Gastrocnemius medialis (tissue), 4 donors: ENCODE results near the gene ASIC4. TPM values are rescaled to one million over a fixed set of nuclear protein-coding genes. Genes with fewer than 3 reads are reported as not detected.

Experiments
- ATAC-seq, 2 donors: fragments of 150-250 bp; one replicate each; pipeline ENCODE4 v1.9.1; 2016
- DNase-seq, 2 donors: peaks; one replicate each; pipeline ENCODE4 v3.0.0-alpha.2; 2019
- H3K27ac ChIP-seq, 4 donors: fragments of 200-600 bp; sonication (generic); 1 replicate in 1 of 4; 2 replicates in 3 of 4; pipeline ENCODE4 v1.5.1; 2016 to 2018; ENCODE audit warnings: mild to moderate bottlenecking in 2 of 4, moderate library complexity in 1 of 4
- H3K27me3 ChIP-seq, 3 donors: fragments of 200-600 bp; sonication (generic) in 2 of 3; 1 replicate in 1 of 3; 2 replicates in 2 of 3; pipeline versions ENCODE4 v1.5.1 to v1.6.0; 2016 to 2019; ENCODE audit warnings: mild to moderate bottlenecking in 1 of 3, moderate library complexity in 1 of 3
- H3K36me3 ChIP-seq, 2 donors: fragments of 200-600 bp; sonication (generic) in 1 of 2; one replicate each; pipeline ENCODE4 v1.5.1; 2017 to 2018
- H3K4me1 ChIP-seq, 2 donors: fragments of 200-600 bp; sonication (generic) in 1 of 2; one replicate each; pipeline ENCODE4 v1.5.1; 2016 to 2017; ENCODE audit warnings: mild to moderate bottlenecking in 2 of 2
- H3K4me3 ChIP-seq, 4 donors: fragments of 200-600 bp; sonication (generic) in 3 of 4; 1 replicate in 1 of 4; 2 replicates in 3 of 4; pipeline ENCODE4 v1.5.1; 2016 to 2019; ENCODE audit warnings: mild to moderate bottlenecking in 2 of 4
- H3K9me3 ChIP-seq, 3 donors: fragments of 200-600 bp; sonication (generic) in 2 of 3; 1 replicate in 1 of 3; 2 replicates in 2 of 3; pipeline ENCODE4 v1.5.1; 2016 to 2019
- POLR2A ChIP-seq, 2 donors: fragments of 450-650 bp; IDR thresholded peaks; one replicate each; pipeline ENCODE4 v1.6.1; 2017; ENCODE audit warnings: antibody characterized with exemption in 2 of 2, mild to moderate bottlenecking in 2 of 2, moderate library complexity in 2 of 2
- in situ Hi-C, 4 donors: fragments of 200-750 bp; cut with MboI; loops; one replicate each; pipeline versions ENCODE4 v1.15.0 to v1.8.0; 2017; ENCODE audit warnings: low sequenced_read_pairs in 4 of 4
- intact Hi-C: fragments of 100-400 bp; cut with DNase I; formaldehyde crosslinking; loops from one replicate; pipeline ENCODE4 v1.15.1; 2023; ENCODE audit warnings: low total_unique reads
- total RNA-seq, 4 donors: library from RNA; depleted of rRNA; stranded (reverse); fragments of >200 nt; gene quantifications; one replicate each; pipeline versions ENCODE4 v1.1.0 to v1.2.3, GENCODE V29; 2016
- TF ChIP-seq, protein P1 (sequence below), 5 experiments: fragments of 450-650 bp in 3 of 5; fragments of 200-600 bp in 2 of 5; sonication (generic) in 2 of 5; IDR thresholded peaks in 4 of 5; conservative IDR thresholded peaks in 1 of 5; 1 replicate in 4 of 5; 2 replicates in 1 of 5; pipeline ENCODE4 v1.5.1; 2016 to 2019; ENCODE audit warnings: antibody characterized with exemption in 5 of 5, mild to moderate bottlenecking in 3 of 5, moderate library complexity in 3 of 5

The ASIC4 gene
- total RNA-seq, 4 donors from 2014 or later = 0.11 TPM; not detected in 3

DNA sequence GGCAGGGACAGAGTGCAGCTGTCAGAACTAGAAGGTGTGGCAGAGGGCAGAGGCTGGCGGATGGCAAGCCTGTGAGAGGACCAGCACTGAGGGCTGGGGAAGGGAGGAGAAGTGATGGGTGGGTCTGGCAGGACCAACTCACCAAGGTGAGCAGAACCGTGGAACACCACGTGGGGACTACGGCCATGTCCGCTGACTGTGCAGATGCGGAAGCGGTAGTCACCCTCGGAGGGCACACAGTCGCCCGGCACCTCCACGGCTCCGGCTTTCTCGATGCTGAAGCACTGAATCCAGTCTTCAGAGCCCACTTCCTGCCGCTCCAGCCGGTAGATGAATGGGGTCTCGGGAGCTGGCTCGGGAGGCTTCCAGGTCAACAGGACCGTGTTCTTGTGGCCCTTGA lies 52.8 kb downstream of the ASIC4 start:
- Histone ChIP-seq H3K9me3 (no peaks in the 10 kb centered on the region), H3K4me1 (peaks cover 11 to 14% of the 10 kb centered on the region in 2 donors), H3K36me3 (peaks cover 0 to 32% of the 10 kb centered on the region in 2 donors), H3K27me3 (no peaks in the 10 kb centered on the region), H3K4me3 (no peak overlapping the region), H3K27ac (no peak overlapping the region)
- ATAC-seq = no peak
- TF ChIP-seq, protein P1, sequence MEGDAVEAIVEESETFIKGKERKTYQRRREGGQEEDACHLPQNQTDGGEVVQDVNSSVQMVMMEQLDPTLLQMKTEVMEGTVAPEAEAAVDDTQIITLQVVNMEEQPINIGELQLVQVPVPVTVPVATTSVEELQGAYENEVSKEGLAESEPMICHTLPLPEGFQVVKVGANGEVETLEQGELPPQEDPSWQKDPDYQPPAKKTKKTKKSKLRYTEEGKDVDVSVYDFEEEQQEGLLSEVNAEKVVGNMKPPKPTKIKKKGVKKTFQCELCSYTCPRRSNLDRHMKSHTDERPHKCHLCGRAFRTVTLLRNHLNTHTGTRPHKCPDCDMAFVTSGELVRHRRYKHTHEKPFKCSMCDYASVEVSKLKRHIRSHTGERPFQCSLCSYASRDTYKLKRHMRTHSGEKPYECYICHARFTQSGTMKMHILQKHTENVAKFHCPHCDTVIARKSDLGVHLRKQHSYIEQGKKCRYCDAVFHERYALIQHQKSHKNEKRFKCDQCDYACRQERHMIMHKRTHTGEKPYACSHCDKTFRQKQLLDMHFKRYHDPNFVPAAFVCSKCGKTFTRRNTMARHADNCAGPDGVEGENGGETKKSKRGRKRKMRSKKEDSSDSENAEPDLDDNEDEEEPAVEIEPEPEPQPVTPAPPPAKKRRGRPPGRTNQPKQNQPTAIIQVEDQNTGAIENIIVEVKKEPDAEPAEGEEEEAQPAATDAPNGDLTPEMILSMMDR (IDR thresholded peaks at IDR 0.05 in 4 of 5, conservative IDR thresholded peaks at IDR 0.05 in 1 of 5) = no peak
- TF ChIP-seq POLR2A (IDR thresholded peaks at IDR 0.05) = no peak
- intact Hi-C loops = no loop called here
- DNase-seq = no peak
- in situ Hi-C loops = no loop called here

DNA sequence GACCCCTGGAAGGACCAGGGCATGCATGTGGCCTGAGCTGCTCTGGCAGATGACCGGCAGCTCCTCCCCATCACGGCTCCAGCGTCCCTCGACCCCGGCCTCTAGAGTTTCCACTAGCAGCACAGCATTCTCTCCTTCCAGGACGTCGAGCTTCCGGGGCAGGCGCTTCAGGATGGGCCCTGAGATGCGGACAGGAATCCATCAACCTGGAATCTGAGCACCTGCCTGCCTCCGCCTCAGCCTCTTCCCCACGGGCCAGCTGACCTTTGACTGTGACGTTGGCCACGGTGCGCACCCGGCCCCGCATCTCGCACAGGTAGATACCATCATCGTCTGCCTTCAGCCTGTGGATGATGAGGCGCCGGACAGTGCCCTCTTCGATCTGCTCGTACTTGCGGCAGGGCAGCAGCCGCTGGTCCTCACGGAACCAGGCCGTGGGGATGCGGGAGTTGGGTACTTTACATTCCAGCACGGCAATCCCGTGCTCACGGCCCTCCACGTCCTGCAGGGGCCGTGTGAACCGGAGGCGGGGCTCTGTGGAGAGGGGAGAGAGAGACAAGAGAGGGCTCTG lies 53.6 kb downstream of the ASIC4 start:
- Histone ChIP-seq H3K4me1 (peaks cover 11 to 14% of the 10 kb centered on the region in 2 donors), H3K27ac (no peak overlapping the region), H3K27me3 (no peaks in the 10 kb centered on the region), H3K36me3 (peaks cover 0 to 25% of the 10 kb centered on the region in 2 donors), H3K4me3 (no peak overlapping the region), H3K9me3 (no peaks in the 10 kb centered on the region)
- no peak for TF ChIP-seq POLR2A (IDR thresholded peaks at IDR 0.05)
- TF ChIP-seq, protein P1 (IDR thresholded peaks at IDR 0.05 in 4 of 5, conservative IDR thresholded peaks at IDR 0.05 in 1 of 5) = no peak
- in situ Hi-C loops (no loop called here), intact Hi-C loops (no loop called here)
- no peak for ATAC-seq
- DNase-seq = no peak

GRCh38 chr2:219569041-219569440 lies 54.8 kb downstream of the ASIC4 start:
- in situ Hi-C loops (no loop called here), intact Hi-C loops (no loop called here)
- H3K27me3 ChIP-seq = no peaks in the 10 kb centered on the region
- DNase-seq (no peak), ATAC-seq (no peak)
- H3K4me1 ChIP-seq = peaks cover 11 to 14% of the 10 kb centered on the region in 2 donors
- H3K27ac ChIP-seq = no peak overlapping the region
- H3K9me3 ChIP-seq = no peaks in the 10 kb centered on the region
- no peak for TF ChIP-seq POLR2A (IDR thresholded peaks at IDR 0.05)
- H3K36me3 ChIP-seq = peaks cover 0 to 13% of the 10 kb centered on the region in 2 donors
- no peak overlapping the region for H3K4me3 ChIP-seq

DNA sequence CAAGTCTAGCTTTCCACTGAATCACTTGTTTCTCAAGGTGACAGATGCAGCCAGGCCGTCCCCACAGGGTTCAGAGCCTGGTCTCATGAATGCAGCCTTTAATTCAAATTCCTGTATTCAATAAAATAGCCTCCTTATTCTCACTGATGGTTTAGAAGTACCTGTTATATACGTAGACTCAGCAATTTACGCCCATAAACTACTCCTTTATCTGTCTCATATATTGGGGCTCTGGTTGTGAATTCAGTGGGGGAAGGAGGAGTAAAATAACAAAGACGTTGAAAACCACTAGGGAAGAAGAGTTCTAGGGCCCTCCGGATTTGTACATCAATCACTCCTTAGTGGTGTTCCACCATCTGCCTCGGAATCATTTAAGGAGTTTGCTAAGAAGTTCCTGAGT lies 55.4 kb downstream of the ASIC4 start:
- Histone ChIP-seq H3K27ac (peak overlapping the region; percentile 79 to 90 (median 86)), H3K27me3 (no peaks in the 10 kb centered on the region), H3K9me3 (no peaks in the 10 kb centered on the region), H3K36me3 (peaks cover 0 to 8% of the 10 kb centered on the region in 2 donors), H3K4me3 (peak overlapping the region in 2 of 4 donors; percentile 56 to 62), H3K4me1 (peaks cover 11 to 14% of the 10 kb centered on the region in 2 donors)
- no peak for DNase-seq
- no peak for ATAC-seq
- intact Hi-C loops (loop anchor here (2.0 kb wide), 1 partner anchor 27 kb away; the partner anchor contains the start of gene CHPF), in situ Hi-C loops (no loop called here)
- TF ChIP-seq, protein P1 (IDR thresholded peaks at IDR 0.05 in 4 of 5, conservative IDR thresholded peaks at IDR 0.05 in 1 of 5) = no peak
- TF ChIP-seq POLR2A (IDR thresholded peaks at IDR 0.05) = no peak

GRCh38 chr2:219570194-219570923 lies 56.1 kb downstream of the ASIC4 start:
- Histone ChIP-seq H3K4me1 (peaks cover 11 to 14% of the 10 kb centered on the region in 2 donors), H3K27me3 (no peaks in the 10 kb centered on the region), H3K9me3 (no peaks in the 10 kb centered on the region), H3K4me3 (peak overlapping the region; percentile 56 to 73 (median 63)), H3K27ac (peak overlapping the region; percentile 79 to 90 (median 86)), H3K36me3 (peaks cover 0 to 8% of the 10 kb centered on the region in 2 donors)
- intact Hi-C loops (loop anchor here (2.0 kb wide), 1 partner anchor 28 kb away; the partner anchor contains the start of gene CHPF), in situ Hi-C loops (no loop called here)
- DNase-seq (peak in 1 of 2 donors; percentile 70), ATAC-seq (peak; percentile 68 to 72)
- peak; percentile 46 to 65 for TF ChIP-seq POLR2A (IDR thresholded peaks at IDR 0.05)
- TF ChIP-seq, protein P1 (IDR thresholded peaks at IDR 0.05 in 4 of 5, conservative IDR thresholded peaks at IDR 0.05 in 1 of 5) = peak in 1 of 5 experiments; percentile 7
